IMR-90 (cell line): ENCODE measurements around the gene CPA5. TPM values are rescaled to one million over a fixed set of nuclear protein-coding genes. Genes with fewer than 3 reads are reported as not detected.
A peak's percentile ranks its signal among the peaks of the same experiment; 100 is the strongest.

Experiments used
- ATAC-seq: fragments of 200-7000 bp; cut with Tn5 transposase; 2 replicates; pipeline ENCODE4 v1.9.1; 2020; ENCODE audit warnings: low read depth, mild to moderate bottlenecking, moderate library complexity
- BruUV-seq: library from RNA; stranded (reverse); fragments of 400-500 nt; replicated peaks from 2 replicates; lab custom pipeline; 2021; lab: Mats Ljungman, UMichigan
- CTCF ChIA-PET: fragments of 300-600 bp; formaldehyde crosslinking; extraction: SDS; loops from one replicate; lab custom pipeline; 2021; ENCODE audit warnings: antibody characterized with exemption; lab: Yijun Ruan, JAX
- POLR2A ChIA-PET: fragments of 300-600 bp; sonication (Branson Sonifier 250); formaldehyde crosslinking; loops from one replicate; lab custom pipeline; 2022; ENCODE audit warnings: antibody characterized with exemption; ENCODE audit not compliant: unreplicated experiment; lab: Charles Lee
- DNase-seq: peaks from one replicate; pipeline ENCODE4 v3.0.0; 2013
- H2AFZ ChIP-seq: replicated peaks from 2 replicates; pipeline ENCODE3; 2013; ENCODE audit warnings: low read length, mild to moderate bottlenecking; ENCODE audit not compliant: poor library complexity
- H2AK5ac ChIP-seq: 2 replicates; pipeline ENCODE4 v1.6.1; 2013; ENCODE audit warnings: low read depth, low read length, inconsistent platforms
- H2AK9ac ChIP-seq: replicated peaks from 2 replicates; pipeline ENCODE3; 2013; ENCODE audit warnings: mild to moderate bottlenecking, low read depth, low read length, moderate library complexity; ENCODE audit not compliant: poor library complexity
- H2BK120ac ChIP-seq: 2 replicates; pipeline ENCODE4 v1.6.1; 2013; ENCODE audit warnings: low read depth, low read length, inconsistent platforms
- H2BK15ac ChIP-seq: 3 replicates; pipeline ENCODE4 v1.6.1; 2013; ENCODE audit warnings: low read depth, low read length, inconsistent platforms
- H2BK20ac ChIP-seq: 2 replicates; pipeline ENCODE4 v1.6.1; 2013; ENCODE audit warnings: low read depth, mild to moderate bottlenecking, inconsistent platforms, low read length, moderate library complexity
- H2BK5ac ChIP-seq: 2 replicates; pipeline ENCODE4 v1.6.1; 2013; ENCODE audit warnings: mild to moderate bottlenecking, low read depth, low read length, inconsistent platforms; ENCODE audit not compliant: poor library complexity, severe bottlenecking
- H3K14ac ChIP-seq: replicated peaks from 2 replicates; pipeline ENCODE4 v1.6.1; 2013; ENCODE audit warnings: low read depth, low read length, inconsistent platforms
- H3K18ac ChIP-seq: 2 replicates; pipeline ENCODE4 v1.6.1; 2013; ENCODE audit warnings: low read depth, low read length, control low read depth
- H3K23ac ChIP-seq: 2 replicates; pipeline ENCODE4 v1.6.1; 2013; ENCODE audit warnings: low read depth, low read length, inconsistent platforms
- H3K27ac ChIP-seq: 2 replicates; pipeline ENCODE4 v1.5.1; 2013; ENCODE audit warnings: mild to moderate bottlenecking, control low read depth, low read length; ENCODE audit not compliant: insufficient read depth
- H3K27me3 ChIP-seq: 2 replicates; pipeline ENCODE4 v1.6.1; 2013; ENCODE audit warnings: low read length; ENCODE audit not compliant: control insufficient read depth, insufficient read depth
- H3K36me3 ChIP-seq: 2 replicates; pipeline ENCODE4 v1.6.1; 2013; ENCODE audit warnings: low read length, mixed read lengths; ENCODE audit not compliant: control insufficient read depth, insufficient read depth
- H3K4ac ChIP-seq: 2 replicates; pipeline ENCODE4 v1.6.1; 2013; ENCODE audit warnings: low read depth, low read length, inconsistent platforms
- H3K4me1 ChIP-seq: 2 replicates; pipeline ENCODE4 v1.6.1; 2013; ENCODE audit warnings: low read length, mixed read lengths; ENCODE audit not compliant: control insufficient read depth, insufficient read depth
- H3K4me2 ChIP-seq: 2 replicates; pipeline ENCODE4 v1.6.1; 2013; ENCODE audit warnings: low read depth, mild to moderate bottlenecking, control low read depth, low read length, moderate library complexity
- H3K4me3 ChIP-seq: 2 replicates; pipeline ENCODE4 v1.5.1; 2013; ENCODE audit warnings: low read depth, mild to moderate bottlenecking, control low read depth, low read length, moderate library complexity; ENCODE audit not compliant: insufficient read depth
- H3K56ac ChIP-seq: 2 replicates; pipeline ENCODE4 v1.6.1; 2013; ENCODE audit warnings: low read length, inconsistent platforms; ENCODE audit not compliant: insufficient read depth; ENCODE audit errors: extremely low read depth
- H3K79me1 ChIP-seq, 2 experiments: 2 replicates each; pipeline ENCODE4 v1.6.1; 2013; ENCODE audit warnings: low read length in 2 of 2, inconsistent platforms in 1 of 2, low read depth in 1 of 2
- H3K9ac ChIP-seq: 2 replicates; pipeline ENCODE4 v1.6.1; 2013; ENCODE audit warnings: low read depth, low read length, control low read depth
- H3K9me1 ChIP-seq: 2 replicates; pipeline ENCODE4 v1.6.1; 2013; ENCODE audit warnings: low read length, inconsistent platforms; ENCODE audit not compliant: insufficient read depth
- H3K9me3 ChIP-seq: 2 replicates; pipeline ENCODE4 v1.6.1; 2013; ENCODE audit warnings: low read length; ENCODE audit not compliant: control insufficient read depth, insufficient read depth
- H4K20me1 ChIP-seq: 2 replicates; pipeline ENCODE4 v1.6.1; 2013; ENCODE audit warnings: low read length, inconsistent platforms; ENCODE audit not compliant: insufficient read depth
- H4K5ac ChIP-seq: 2 replicates; pipeline ENCODE4 v1.6.1; 2013; ENCODE audit warnings: mild to moderate bottlenecking, low read depth, low read length, control low read depth
- H4K8ac ChIP-seq, 2 experiments: 2 replicates each; pipeline ENCODE4 v1.6.1; 2013; ENCODE audit warnings: low read depth in 2 of 2, low read length in 2 of 2, control low read depth in 1 of 2, inconsistent platforms in 1 of 2
- H4K91ac ChIP-seq: 2 replicates; pipeline ENCODE4 v1.6.1; 2013; ENCODE audit warnings: low read depth, low read length, inconsistent platforms; ENCODE audit not compliant: insufficient read depth
- BHLHE40 ChIP-seq: fragments of 150-350 bp; IDR thresholded peaks from 2 replicates; pipeline ENCODE4 v1.6.1; 2016; ENCODE audit warnings: mild to moderate bottlenecking, low read depth, low read length
- CEBPB ChIP-seq: IDR thresholded peaks from 2 replicates; pipeline ENCODE4 v1.6.1; 2012; ENCODE audit warnings: low read depth, low read length, improper control_type of control experiment
- CHD1 ChIP-seq: IDR thresholded peaks from 2 replicates; pipeline ENCODE4 v1.6.1; 2012; ENCODE audit warnings: low read depth, low read length, improper control_type of control experiment
- ELK1 ChIP-seq: fragments of 150-350 bp; IDR thresholded peaks from 2 replicates; pipeline ENCODE4 v1.6.1; 2016; ENCODE audit warnings: low read depth, mild to moderate bottlenecking, low read length, moderate library complexity, borderline replicate concordance
- FOS ChIP-seq: fragments of 150-350 bp; IDR thresholded peaks from 2 replicates; pipeline ENCODE4 v1.6.1; 2016; ENCODE audit warnings: low read depth, low read length
- MAFK ChIP-seq: IDR thresholded peaks from 2 replicates; pipeline ENCODE4 v1.6.1; 2012; ENCODE audit warnings: low read depth, low read length, improper control_type of control experiment
- MAZ ChIP-seq: IDR thresholded peaks from 2 replicates; pipeline ENCODE4 v1.6.1; 2012; ENCODE audit warnings: low read depth, mild to moderate bottlenecking, low read length, improper control_type of control experiment, moderate library complexity, borderline replicate concordance
- MXI1 ChIP-seq: IDR thresholded peaks from 2 replicates; pipeline ENCODE4 v1.6.1; 2012; ENCODE audit warnings: low read depth, mild to moderate bottlenecking, low read length, moderate library complexity, borderline replicate concordance
- NFE2L2 ChIP-seq: fragments of 150-350 bp; IDR thresholded peaks from 2 replicates; pipeline ENCODE4 v1.6.1; 2016; ENCODE audit warnings: low read depth, mild to moderate bottlenecking, low read length
- POLR2A ChIP-seq: IDR thresholded peaks from 2 replicates; pipeline ENCODE4 v1.6.1; 2012; ENCODE audit warnings: mild to moderate bottlenecking, low read depth, low read length
- RAD21 ChIP-seq: IDR thresholded peaks from 2 replicates; pipeline ENCODE4 v1.6.1; 2012; ENCODE audit warnings: low read length, improper control_type of control experiment
- RCOR1 ChIP-seq: IDR thresholded peaks from 2 replicates; pipeline ENCODE4 v1.6.1; 2012; ENCODE audit warnings: mild to moderate bottlenecking, low read length, improper control_type of control experiment; ENCODE audit not compliant: insufficient replicate concordance
- RFX5 ChIP-seq: IDR thresholded peaks from 2 replicates; pipeline ENCODE4 v1.8.0; 2012; ENCODE audit warnings: low read depth, mild to moderate bottlenecking, low read length, moderate library complexity
- SMC3 ChIP-seq: fragments of 150-350 bp; IDR thresholded peaks from 2 replicates; pipeline ENCODE4 v1.6.1; 2016; ENCODE audit warnings: low read depth, mild to moderate bottlenecking, antibody characterized with exemption, low read length, moderate library complexity
- USF2 ChIP-seq: fragments of 150-350 bp; IDR thresholded peaks from 2 replicates; pipeline ENCODE4 v1.6.1; 2017; ENCODE audit warnings: mild to moderate bottlenecking, antibody characterized with exemption, low read length, low read depth
- WGBS, 2 experiments: methylation state at CpG; one replicate each; pipeline versions ENCODE4 v1.1.5 to v1.1.7; 2013; ENCODE audit warnings: missing lambda C conversion rate in 2 of 2; ENCODE audit not compliant: insufficient read length in 1 of 2; ENCODE audit errors: extremely low coverage in 2 of 2; 5-methylcytosine and 5-hydroxymethylcytosine counted together
- dilution Hi-C: fragments of 300-500 bp; cut with HindIII; formaldehyde crosslinking; loops from one replicate; pipeline ENCODE4 v1.14.3; 2018; ENCODE audit warnings: low sequenced_read_pairs; ENCODE audit not compliant: unreplicated experiment
- in situ Hi-C: fragments of 300-500 bp; cut with MboI; formaldehyde crosslinking; loops from 3 replicates; pipeline ENCODE4 v1.14.3; 2019; ENCODE audit warnings: low sequenced_read_pairs, inconsistent platforms, mixed read lengths
- intact Hi-C: fragments of 100-400 bp; cut with micrococcal nuclease; formaldehyde crosslinking; loops from 2 replicates; pipeline ENCODE4 v1.10.0; 2022
- polyA plus RNA-seq, 3 experiments: library from polyadenylated mRNA; depleted of rRNA; stranded (reverse); fragments of >200 nt; gene quantifications; 2 replicates each; pipeline ENCODE4 v1.2.3, GENCODE V29; 2012; ENCODE audit warnings: low replicate concordance in 1 of 3
- total RNA-seq: library from RNA; depleted of rRNA; stranded (reverse); fragments of >200 nt; gene quantifications from 2 replicates; pipeline ENCODE4 v1.2.3, GENCODE V29; 2012
- TF ChIP-seq, protein P1 (sequence below): conservative IDR thresholded peaks from 2 replicates; pipeline ENCODE4 v1.5.1; 2012; ENCODE audit warnings: mild to moderate bottlenecking, low read depth, low read length, improper control_type of control experiment

Gene CPA5
- total and polyA plus RNA-seq, 2 of the 4 experiments (the other 2 are of a cell fraction): under 0.01 to 0.86 TPM

GRCh38 chr7:130361681-130362080, 17.1 kb downstream of the CPA5 start:
- Histone ChIP-seq H4K5ac (no peak overlapping the region), H3K4me2 (no peak overlapping the region), H4K8ac (no peak overlapping the region), H3K79me1 (no peaks in the 10 kb centered on the region; a peak in 1 of 4 replicates), H2BK120ac (peak overlapping the region; percentile 98), H3K4me1 (peaks cover 29% of the 10 kb centered on the region), H2BK5ac (no peak overlapping the region), H3K27me3 (no peaks in the 10 kb centered on the region), H2AFZ (no peak overlapping the region), H2AK5ac (peak overlapping the region; percentile 52), H3K56ac (no peak overlapping the region), H3K9me3 (peaks cover 8% of the 10 kb centered on the region), H3K18ac (no peak overlapping the region), H3K4ac (peak overlapping the region; percentile 51; the same call in 1 of the 2 replicates), H3K23ac (no peak overlapping the region), H3K27ac (no peak overlapping the region), H4K91ac (peak overlapping the region; percentile 23), H4K20me1 (no peaks in the 10 kb centered on the region), H3K14ac (no peak overlapping the region), H3K9me1 (peaks cover 25% of the 10 kb centered on the region), H3K36me3 (no peaks in the 10 kb centered on the region), H2BK20ac (peak overlapping the region; percentile 57), H2AK9ac (no peak overlapping the region), H2BK15ac (peak overlapping the region; percentile 74; the same call in 1 of the 3 replicates), H3K4me3 (no peak overlapping the region), H3K9ac (no peak overlapping the region)
- dilution Hi-C loops: no loop called here
- DNase-seq (no peak), ATAC-seq (no peak)
- ChIA-PET POLR2A (no interaction called here), CTCF (no interaction called here)
- intact Hi-C loops: no loop called here
- BruUV-seq: no TSS peak
- 100% methylated on average over 7 of the region's 7 CpGs; no CpG with 5 or more reads in 1 of the 2 experiments for WGBS, 2 experiments
- TF ChIP-seq RCOR1 (no peak), POLR2A (no peak), RFX5 (no peak), MAZ (no peak), USF2 (no peak), FOS (no peak), ELK1 (no peak), BHLHE40 (no peak), MXI1 (no peak), RAD21 (no peak), CEBPB (no peak), SMC3 (no peak), NFE2L2 (no peak), CHD1 (no peak), MAFK (no peak)
- TF ChIP-seq, protein P1, sequence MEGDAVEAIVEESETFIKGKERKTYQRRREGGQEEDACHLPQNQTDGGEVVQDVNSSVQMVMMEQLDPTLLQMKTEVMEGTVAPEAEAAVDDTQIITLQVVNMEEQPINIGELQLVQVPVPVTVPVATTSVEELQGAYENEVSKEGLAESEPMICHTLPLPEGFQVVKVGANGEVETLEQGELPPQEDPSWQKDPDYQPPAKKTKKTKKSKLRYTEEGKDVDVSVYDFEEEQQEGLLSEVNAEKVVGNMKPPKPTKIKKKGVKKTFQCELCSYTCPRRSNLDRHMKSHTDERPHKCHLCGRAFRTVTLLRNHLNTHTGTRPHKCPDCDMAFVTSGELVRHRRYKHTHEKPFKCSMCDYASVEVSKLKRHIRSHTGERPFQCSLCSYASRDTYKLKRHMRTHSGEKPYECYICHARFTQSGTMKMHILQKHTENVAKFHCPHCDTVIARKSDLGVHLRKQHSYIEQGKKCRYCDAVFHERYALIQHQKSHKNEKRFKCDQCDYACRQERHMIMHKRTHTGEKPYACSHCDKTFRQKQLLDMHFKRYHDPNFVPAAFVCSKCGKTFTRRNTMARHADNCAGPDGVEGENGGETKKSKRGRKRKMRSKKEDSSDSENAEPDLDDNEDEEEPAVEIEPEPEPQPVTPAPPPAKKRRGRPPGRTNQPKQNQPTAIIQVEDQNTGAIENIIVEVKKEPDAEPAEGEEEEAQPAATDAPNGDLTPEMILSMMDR: no peak
- in situ Hi-C loops: no loop called here
